ENCODE measurements around the gene TSLP. TPM values are rescaled to one million over a fixed set of nuclear protein-coding genes. Genes with fewer than 3 reads are reported as not detected.

TSLP gene
- total and polyA plus RNA-seq, 9 of the 15 experiments (the other 6 are each of a cell fraction or from before 2014, with no cell fraction given): 0.09 to 2.8 (median 1.2) TPM

- no peaks in the 10 kb centered on the region for H4K20me1 ChIP-seq (replicated peaks; ENCODE audit: control insufficient read depth, insufficient read depth, low read length)
- in situ Hi-C loops (cut with MboI) (loop anchor here (25.0 kb wide), 1 partner anchor 370 kb away; the partner anchor contains the start of genes SLC25A46 and TMEM232), intact Hi-C loops (cut with micrococcal nuclease) (loop anchor here (2.0 kb wide), 1 partner anchor 17 kb away; no protein-coding TSS in a partner anchor)
- no peaks in the 10 kb centered on the region for H3K9me1 ChIP-seq (ENCODE audit: control insufficient read depth, insufficient read depth, low read length)
- ChIA-PET CTCF (ENCODE audit: low intra/inter-chr PET ratio) (no interaction called here), POLR2A (interaction anchor here (1.6 kb wide), 1 partner anchor 14 kb away, joined by 4 read pairs; no protein-coding TSS in a partner anchor)
- H2AFZ ChIP-seq (ENCODE audit: low read depth, low read length): no peak overlapping the region
- no peak overlapping the region for H3K27ac ChIP-seq (ENCODE audit: extremely low read depth, low read depth, low read length)
- no peak for TF ChIP-seq RAD51 (IDR thresholded peaks at IDR 0.05; ENCODE audit: borderline replicate concordance, low read depth)
- no peak for TF ChIP-seq ZNF41 (CRISPR knock-in tag; conservative IDR thresholded peaks at IDR 0.05)
- no peak for TF ChIP-seq ZNF175 (CRISPR knock-in tag; IDR thresholded peaks at IDR 0.05; ENCODE audit: low read depth)
- TF ChIP-seq YY1 (IDR thresholded peaks at IDR 0.05; ENCODE audit: borderline replicate concordance in 1 of 3, control insufficient read depth in 1 of 3, extremely low read depth in 1 of 3, insufficient read depth in 3 of 3, insufficient read length in 1 of 3, insufficient replicate concordance in 2 of 3, low read depth in 1 of 3, low read length in 2 of 3): no peak
- no peak for TF ChIP-seq C11orf30 (IDR thresholded peaks at IDR 0.05; ENCODE audit: low read depth)
- TF ChIP-seq ZNF764 (CRISPR knock-in tag; IDR thresholded peaks at IDR 0.05; ENCODE audit: low read depth): no peak
- TF ChIP-seq SRF (CRISPR knock-in tag; IDR thresholded peaks at IDR 0.05): no peak
- no peak for TF ChIP-seq NEUROD1 (IDR thresholded peaks at IDR 0.05; ENCODE audit: borderline replicate concordance, low read depth, low read length, partially characterized antibody)
- no peak for TF ChIP-seq CBFB (CRISPR knock-in tag; IDR thresholded peaks at IDR 0.05)
- TF ChIP-seq ZNF707 (CRISPR knock-in tag; conservative IDR thresholded peaks at IDR 0.05): no peak
- TF ChIP-seq CREM (IDR thresholded peaks at IDR 0.05; ENCODE audit: low read depth): no peak
- no peak for TF ChIP-seq SOX6 (IDR thresholded peaks at IDR 0.05)
- TF ChIP-seq POLR2AphosphoS2 (IDR thresholded peaks at IDR 0.05; ENCODE audit: low read length): no peak
- no peak for TF ChIP-seq CTBP1 (IDR thresholded peaks at IDR 0.05; ENCODE audit: borderline replicate concordance)
- H3K27me3 ChIP-seq (ENCODE audit: control insufficient read depth in 2 of 2, insufficient read depth in 2 of 2, low read length in 2 of 2): no peaks in the 10 kb centered on the region
- peaks cover 99% of the 10 kb centered on the region for H3K36me3 ChIP-seq (ENCODE audit: control insufficient read depth, insufficient read depth, low read length)
- H3K9me3 ChIP-seq (replicated peaks; ENCODE audit: control insufficient read depth, insufficient read depth, low read depth, low read length): no peaks in the 10 kb centered on the region
- H3K4me1 ChIP-seq (replicated peaks in 1 of 2; ENCODE audit: control insufficient read depth in 2 of 2, insufficient read depth in 2 of 2, low read length in 2 of 2): no peaks in the 10 kb centered on the region
- WGBS (ENCODE audit: insufficient coverage, low coverage, missing lambda C conversion rate): 95% methylated on average over 2 of the region's 2 CpGs
- H3K79me2 ChIP-seq (ENCODE audit: control insufficient read depth, insufficient read depth, low read length): peaks cover 2% of the 10 kb centered on the region; the same call in 1 of the 3 replicates
- ATAC-seq: no peak
- no peak overlapping the region for H3K4me2 ChIP-seq (ENCODE audit: insufficient read depth, low read length)
- no peak overlapping the region for H3K4me3 ChIP-seq
- no peak for FAIRE-seq
- no peak for DNase-seq (ENCODE audit: extremely low read depth in 1 of 4, low spot score in 3 of 4)
- no TSS peak for BruUV-seq (replicated peaks)
- no peak overlapping the region for H3K9ac ChIP-seq (ENCODE audit: insufficient read depth in 1 of 2, low read depth in 2 of 2, low read length in 2 of 2)
Measured at GRCh38 chr5:111107371-111107770, 35.9 kb downstream of the TSLP start.
